NCI-H2029 (cell line): ENCODE results near the gene GALR2.

Source experiments
- DNase-seq: peaks from one replicate; lab custom pipeline; 2025; lab: John Stamatoyannopoulos, UW

Gene GALR2

GRCh38 chr17:76124582-76125390 lies 50.2 kb downstream of the GALR2 start:
- no peak for DNase-seq

GRCh38 chr17:76125391-76125675 lies 50.8 kb downstream of the GALR2 start:
- DNase-seq = no peak

- DNase-seq = no peak
These were observed 51.3 kb downstream of the GALR2 start for GRCh38 chr17:76125922-76126321.
